MCF 10A (cell line): Measurements from ENCODE around the gene NRIP3. TPM values are rescaled to one million over a fixed set of nuclear protein-coding genes. Genes with fewer than 3 reads are reported as not detected.

ENCODE experiments used
- BruUV-seq: library from RNA; stranded (reverse); fragments of 400-500 nt; replicated peaks from 2 replicates; lab custom pipeline; 2021; lab: Mats Ljungman, UMichigan
- CTCF ChIA-PET: fragments of 300-600 bp; sonication (Branson Sonifier 250); formaldehyde crosslinking; extraction: SDS; loops from one replicate; lab custom pipeline; 2021; ENCODE audit warnings: antibody characterized with exemption, inconsistent platforms; lab: Yijun Ruan, JAX
- POLR2A ChIA-PET: fragments of 300-600, 350-650 bp; sonication (Branson Sonifier 250); formaldehyde crosslinking; extraction: SDS; loops from one replicate; lab custom pipeline; 2020; ENCODE audit warnings: antibody characterized with exemption, inconsistent platforms; lab: Yijun Ruan, JAX
- DNase-seq: peaks from one replicate; pipeline ENCODE4 v3.0.0-alpha.2; 2018; ENCODE audit not compliant: unreplicated experiment
- H3K27ac Mint-ChIP-seq: one replicate; pipeline ENCODE4 v1.8.0; 2022; ENCODE audit warnings: mild to moderate bottlenecking, low read depth, mixed read lengths; ENCODE audit not compliant: unreplicated experiment
- H3K27me3 Mint-ChIP-seq: one replicate; pipeline ENCODE4 v1.8.0; 2022; ENCODE audit warnings: mixed read lengths; ENCODE audit not compliant: insufficient read depth, unreplicated experiment
- H3K36me3 Mint-ChIP-seq: one replicate; pipeline ENCODE4 v1.8.0; 2022; ENCODE audit warnings: mild to moderate bottlenecking, moderate library complexity, mixed read lengths; ENCODE audit not compliant: insufficient read depth, unreplicated experiment
- H3K4me1 Mint-ChIP-seq: one replicate; pipeline ENCODE4 v1.8.0; 2022; ENCODE audit warnings: mixed read lengths; ENCODE audit not compliant: insufficient read depth, unreplicated experiment
- H3K4me3 Mint-ChIP-seq: one replicate; pipeline ENCODE4 v1.8.0; 2022; ENCODE audit warnings: mild to moderate bottlenecking, moderate library complexity, mixed read lengths; ENCODE audit not compliant: unreplicated experiment
- H3K9me3 Mint-ChIP-seq: one replicate; pipeline ENCODE4 v1.8.0; 2022; ENCODE audit warnings: mixed read lengths; ENCODE audit not compliant: unreplicated experiment
- CTCF ChIP-seq: fragments of 200-600 bp; IDR thresholded peaks from one replicate; pipeline ENCODE4 v1.8.0; 2022; ENCODE audit warnings: antibody characterized with exemption, mild to moderate bottlenecking; ENCODE audit not compliant: unreplicated experiment
- intact Hi-C: fragments of 100-400 bp; cut with micrococcal nuclease; formaldehyde crosslinking; loops from 2 replicates; pipeline ENCODE4 v1.14.1; 2022
- total RNA-seq: library from RNA; stranded (reverse); gene quantifications from 2 replicates; pipeline ENCODE4 v1.2.3, GENCODE V29; 2022

The NRIP3 gene
- total RNA-seq, 1 experiment from 2014 or later, result 0.19 TPM

GRCh38 chr11:8971924-8972316 lies 31.9 kb downstream of the NRIP3 start:
- Mint-ChIP-seq H3K4me3 (no peak overlapping the region), H3K36me3 (no peaks in the 10 kb centered on the region), H3K9me3 (no peaks in the 10 kb centered on the region), H3K27ac (no peak overlapping the region), H3K4me1 (no peaks in the 10 kb centered on the region), H3K27me3 (no peaks in the 10 kb centered on the region)
- no peak for DNase-seq
- TF ChIP-seq CTCF, result no peak
- intact Hi-C loops, result no loop called here
- no TSS peak for BruUV-seq
- ChIA-PET CTCF (interaction anchor here (0.6 to 1.4 kb wide), 3 partner anchors 43 to 443 kb away, joined by 3 to 6 read pairs (median 3); no protein-coding TSS in a partner anchor), POLR2A (interaction anchor here (1.2 to 1.7 kb wide), 3 partner anchors 8 to 9 kb away, joined by 3 to 7 read pairs (median 4); partner anchors contain the start of gene TMEM9B)

GRCh38 chr11:8971196-8971923 lies 32.4 kb downstream of the NRIP3 start:
- no peaks in the 10 kb centered on the region for H3K4me1 Mint-ChIP-seq
- no TSS peak for BruUV-seq
- H3K27me3 Mint-ChIP-seq, result no peaks in the 10 kb centered on the region
- POLR2A ChIA-PET, result interaction anchor here (1.0 to 1.3 kb wide), 3 partner anchors 8 to 289 kb away, joined by 3 to 4 read pairs (median 4); partner anchors contain the start of genes RPL27A and TRIM66
- TF ChIP-seq CTCF, result no peak
- H3K4me3 Mint-ChIP-seq, result no peak overlapping the region
- DNase-seq, result no peak
- CTCF ChIA-PET, result interaction anchor here (0.7 to 0.8 kb wide), 2 partner anchors 44 to 125 kb away, joined by 3 read pairs; no protein-coding TSS in a partner anchor
- H3K27ac Mint-ChIP-seq, result no peak overlapping the region
- no peaks in the 10 kb centered on the region for H3K36me3 Mint-ChIP-seq
- intact Hi-C loops, result no loop called here
- H3K9me3 Mint-ChIP-seq, result no peaks in the 10 kb centered on the region

- no peak for DNase-seq
- CTCF ChIA-PET, result no interaction called here
- no peak overlapping the region for H3K27ac Mint-ChIP-seq
- no peak for TF ChIP-seq CTCF
- H3K9me3 Mint-ChIP-seq, result no peaks in the 10 kb centered on the region
- H3K4me1 Mint-ChIP-seq, result peaks cover 13% of the 10 kb centered on the region
- peaks cover 10% of the 10 kb centered on the region for H3K36me3 Mint-ChIP-seq
- intact Hi-C loops, result no loop called here
- no TSS peak for BruUV-seq
- POLR2A ChIA-PET, result interaction anchor here (1.0 kb wide), 1 partner anchor 285 kb away, joined by 3 read pairs; the partner anchor contains the start of genes RPL27A and TRIM66
- H3K27me3 Mint-ChIP-seq, result no peaks in the 10 kb centered on the region
- H3K4me3 Mint-ChIP-seq, result no peak overlapping the region
These were observed 36.6 kb downstream of the NRIP3 start for GRCh38 chr11:8967184-8967583.
